Endothelial cell of umbilical vein (primary cell): ENCODE results near the gene RAI1.

Experiments
- CTCF ChIP-seq, 2 donors: IDR thresholded peaks; 1 replicate in 1 of 2; 2 replicates in 1 of 2; pipeline ENCODE4 v1.5.1; 2011; ENCODE audit warnings: low read length in 2 of 2, mild to moderate bottlenecking in 2 of 2, moderate library complexity in 2 of 2, control low read depth in 1 of 2, inconsistent platforms in 1 of 2, low read depth in 1 of 2; ENCODE audit not compliant: insufficient read depth in 1 of 2; ENCODE audit errors: extremely low read depth in 1 of 2
- JUN ChIP-seq: IDR thresholded peaks from 2 replicates; pipeline ENCODE4 v1.6.1; 2011; ENCODE audit warnings: borderline replicate concordance, low read depth; ENCODE audit not compliant: insufficient read length, insufficient read depth
- MYC ChIP-seq: IDR thresholded peaks from one replicate; pipeline ENCODE4 v1.6.1; 2011; ENCODE audit warnings: mild to moderate bottlenecking, low read depth, low read length
- POLR2A ChIP-seq: IDR thresholded peaks from 2 replicates; pipeline ENCODE4 v1.6.1; 2012; ENCODE audit warnings: low read depth, mild to moderate bottlenecking, control low read depth, low read length
- POLR2AphosphoS5 ChIP-seq: IDR thresholded peaks from 2 replicates; pipeline ENCODE4 v1.6.1; 2012; ENCODE audit warnings: low read depth, mild to moderate bottlenecking, control low read depth, low read length, moderate library complexity; ENCODE audit not compliant: insufficient read depth
- TF ChIP-seq, protein P1 (sequence below): IDR thresholded peaks from 2 replicates; pipeline ENCODE4 v1.6.1; 2011; ENCODE audit not compliant: insufficient read depth, insufficient read length

GRCh38 chr17:17815436-17816200 is 134.4 kb downstream of the RAI1 start:
- TF ChIP-seq CTCF (IDR thresholded peaks at IDR 0.05; ENCODE audit: extremely low read depth in 1 of 2, insufficient read depth in 1 of 2, low read depth in 1 of 2, low read length in 2 of 2) = no peak
- no peak for TF ChIP-seq POLR2A
- no peak for TF ChIP-seq JUN
- TF ChIP-seq POLR2AphosphoS5 = no peak
- TF ChIP-seq, protein P1, sequence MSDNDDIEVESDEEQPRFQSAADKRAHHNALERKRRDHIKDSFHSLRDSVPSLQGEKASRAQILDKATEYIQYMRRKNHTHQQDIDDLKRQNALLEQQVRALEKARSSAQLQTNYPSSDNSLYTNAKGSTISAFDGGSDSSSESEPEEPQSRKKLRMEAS = no peak
- TF ChIP-seq MYC = no peak
